KMS-11 (cell line): ENCODE data around the gene RGS5.

Source experiments
- H2AFZ ChIP-seq: fragments of 200-600 bp; sonication (generic); 2 replicates; pipeline ENCODE4 v1.6.1; 2016; ENCODE audit warnings: antibody characterized with exemption, mixed run types, low read depth
- H3K27ac ChIP-seq: fragments of 200-600 bp; sonication (generic); 2 replicates; pipeline ENCODE4 v1.6.1; 2016; ENCODE audit warnings: mild to moderate bottlenecking, mixed run types
- H3K27me3 ChIP-seq: fragments of 200-600 bp; sonication (generic); 2 replicates; pipeline ENCODE4 v1.6.1; 2017; ENCODE audit warnings: mild to moderate bottlenecking, low read depth, mixed run types, moderate library complexity; ENCODE audit not compliant: insufficient read depth
- H3K36me3 ChIP-seq: fragments of 200-600 bp; sonication (generic); 2 replicates; pipeline ENCODE4 v1.6.1; 2017; ENCODE audit warnings: mild to moderate bottlenecking, mixed run types; ENCODE audit not compliant: insufficient read depth
- H3K4me1 ChIP-seq: fragments of 200-600 bp; sonication (generic); 2 replicates; pipeline ENCODE4 v1.6.1; 2016; ENCODE audit warnings: mild to moderate bottlenecking, low read depth, mixed run types; ENCODE audit not compliant: poor library complexity, severe bottlenecking
- H3K4me2 ChIP-seq: fragments of 200-600 bp; sonication (generic); 2 replicates; pipeline ENCODE4 v1.7.0; 2016; ENCODE audit warnings: mild to moderate bottlenecking, mixed run types
- H3K4me3 ChIP-seq: fragments of 200-600 bp; sonication (generic); IDR thresholded peaks from 2 replicates; pipeline ENCODE4 v1.6.1; 2017; ENCODE audit warnings: low read depth, low read length, mixed read lengths; ENCODE audit not compliant: insufficient read depth
- H3K79me2 ChIP-seq: fragments of 200-600 bp; sonication (generic); 2 replicates; pipeline ENCODE4 v1.6.1; 2016; ENCODE audit warnings: low read depth, mixed run types; ENCODE audit not compliant: insufficient read depth
- H3K9ac ChIP-seq: fragments of 200-600 bp; sonication (generic); 2 replicates; pipeline ENCODE4 v1.6.1; 2016; ENCODE audit warnings: mild to moderate bottlenecking, mixed run types
- H4K20me1 ChIP-seq: fragments of 200-600 bp; sonication (generic); 2 replicates; pipeline ENCODE4 v1.6.1; 2016; ENCODE audit warnings: mild to moderate bottlenecking, mixed run types; ENCODE audit not compliant: insufficient read depth
- TF ChIP-seq, protein P1 (sequence below): fragments of 200-600 bp; sonication (generic); conservative IDR thresholded peaks from 2 replicates; pipeline ENCODE4 v1.6.1; 2017; ENCODE audit warnings: low read depth, mild to moderate bottlenecking, antibody characterized with exemption, low read length, moderate library complexity, mixed read lengths

RGS5 gene

DNA sequence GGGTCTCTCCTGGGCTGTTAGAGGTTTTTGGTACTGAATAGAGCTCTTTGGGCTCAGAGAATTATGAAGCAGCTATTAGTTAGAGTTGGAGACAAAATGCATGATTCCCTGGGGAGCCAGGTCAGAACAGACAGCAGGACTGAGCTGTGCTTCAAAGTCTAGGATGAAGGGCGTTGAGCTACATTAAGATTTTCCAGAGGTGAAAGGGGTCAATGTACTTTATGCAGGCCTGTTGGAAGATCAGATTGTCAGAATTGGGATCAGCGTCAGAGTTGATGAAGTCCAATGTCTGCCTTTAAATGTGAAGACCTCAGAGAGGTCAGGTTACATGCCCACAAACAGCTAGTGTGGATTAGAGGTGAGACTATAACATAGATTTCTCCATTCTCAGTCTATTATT, 53.8 kb downstream of the RGS5 start:
- Histone ChIP-seq H4K20me1 (no peaks in the 10 kb centered on the region), H3K9ac (no peak overlapping the region), H3K36me3 (no peaks in the 10 kb centered on the region), H3K4me1 (no peaks in the 10 kb centered on the region), H3K27ac (no peak overlapping the region), H2AFZ (no peak overlapping the region), H3K79me2 (no peaks in the 10 kb centered on the region), H3K27me3 (no peaks in the 10 kb centered on the region), H3K4me3 (no peak overlapping the region), H3K4me2 (no peak overlapping the region)
- TF ChIP-seq, protein P1, sequence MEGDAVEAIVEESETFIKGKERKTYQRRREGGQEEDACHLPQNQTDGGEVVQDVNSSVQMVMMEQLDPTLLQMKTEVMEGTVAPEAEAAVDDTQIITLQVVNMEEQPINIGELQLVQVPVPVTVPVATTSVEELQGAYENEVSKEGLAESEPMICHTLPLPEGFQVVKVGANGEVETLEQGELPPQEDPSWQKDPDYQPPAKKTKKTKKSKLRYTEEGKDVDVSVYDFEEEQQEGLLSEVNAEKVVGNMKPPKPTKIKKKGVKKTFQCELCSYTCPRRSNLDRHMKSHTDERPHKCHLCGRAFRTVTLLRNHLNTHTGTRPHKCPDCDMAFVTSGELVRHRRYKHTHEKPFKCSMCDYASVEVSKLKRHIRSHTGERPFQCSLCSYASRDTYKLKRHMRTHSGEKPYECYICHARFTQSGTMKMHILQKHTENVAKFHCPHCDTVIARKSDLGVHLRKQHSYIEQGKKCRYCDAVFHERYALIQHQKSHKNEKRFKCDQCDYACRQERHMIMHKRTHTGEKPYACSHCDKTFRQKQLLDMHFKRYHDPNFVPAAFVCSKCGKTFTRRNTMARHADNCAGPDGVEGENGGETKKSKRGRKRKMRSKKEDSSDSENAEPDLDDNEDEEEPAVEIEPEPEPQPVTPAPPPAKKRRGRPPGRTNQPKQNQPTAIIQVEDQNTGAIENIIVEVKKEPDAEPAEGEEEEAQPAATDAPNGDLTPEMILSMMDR, result no peak

DNA sequence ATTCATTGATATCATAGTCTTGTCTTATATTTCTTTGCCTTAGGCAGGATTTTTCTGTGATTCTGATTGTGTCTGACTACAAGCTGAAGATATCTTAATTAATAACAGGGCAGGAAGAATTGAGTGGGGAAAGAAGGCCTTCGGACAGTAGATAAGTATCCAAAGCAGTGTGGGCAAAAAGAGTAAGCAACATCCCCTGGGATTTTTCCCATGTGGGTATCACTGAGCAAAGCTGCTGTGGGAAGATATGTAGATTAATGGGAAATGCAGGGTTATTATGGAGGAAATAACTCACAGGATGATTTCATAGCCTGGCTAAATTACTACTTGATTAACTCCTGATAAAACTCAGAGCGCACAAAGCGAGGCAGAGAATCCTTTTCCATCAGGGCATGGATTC, 55.7 kb downstream of the RGS5 start:
- no peaks in the 10 kb centered on the region for H4K20me1 ChIP-seq
- no peak overlapping the region for H3K4me3 ChIP-seq
- TF ChIP-seq, protein P1, result no peak
- H3K27me3 ChIP-seq, result no peaks in the 10 kb centered on the region
- no peak overlapping the region for H2AFZ ChIP-seq
- H3K4me1 ChIP-seq, result no peaks in the 10 kb centered on the region
- no peak overlapping the region for H3K4me2 ChIP-seq
- no peaks in the 10 kb centered on the region for H3K36me3 ChIP-seq
- H3K9ac ChIP-seq, result no peak overlapping the region
- H3K27ac ChIP-seq, result no peak overlapping the region
- H3K79me2 ChIP-seq, result no peaks in the 10 kb centered on the region

DNA sequence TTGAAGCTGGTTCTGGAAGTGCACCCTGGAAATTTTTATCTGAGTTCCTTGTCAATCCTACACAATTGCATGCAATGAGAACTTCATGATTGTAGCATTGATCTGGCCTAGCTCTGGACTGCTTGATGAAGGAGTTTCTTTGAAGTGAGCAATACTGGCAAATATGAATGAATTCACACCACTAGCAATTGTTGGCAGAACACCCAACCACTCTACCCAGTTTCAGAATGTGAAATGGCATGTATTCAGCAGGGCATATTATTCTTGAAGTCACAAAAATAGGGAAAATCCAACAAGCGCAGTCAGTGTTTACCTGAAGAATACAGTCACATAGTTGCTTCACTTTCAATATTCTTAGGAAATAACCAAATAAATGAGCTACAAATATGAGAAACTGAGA, 57.3 kb downstream of the RGS5 start:
- H3K4me3 ChIP-seq, result no peak overlapping the region
- H3K27ac ChIP-seq, result no peak overlapping the region
- H3K79me2 ChIP-seq, result no peaks in the 10 kb centered on the region
- H3K4me1 ChIP-seq, result no peaks in the 10 kb centered on the region
- TF ChIP-seq, protein P1, result no peak
- no peak overlapping the region for H3K4me2 ChIP-seq
- H3K36me3 ChIP-seq, result no peaks in the 10 kb centered on the region
- H3K9ac ChIP-seq, result no peak overlapping the region
- no peaks in the 10 kb centered on the region for H3K27me3 ChIP-seq
- H2AFZ ChIP-seq, result no peak overlapping the region
- H4K20me1 ChIP-seq, result no peaks in the 10 kb centered on the region

DNA sequence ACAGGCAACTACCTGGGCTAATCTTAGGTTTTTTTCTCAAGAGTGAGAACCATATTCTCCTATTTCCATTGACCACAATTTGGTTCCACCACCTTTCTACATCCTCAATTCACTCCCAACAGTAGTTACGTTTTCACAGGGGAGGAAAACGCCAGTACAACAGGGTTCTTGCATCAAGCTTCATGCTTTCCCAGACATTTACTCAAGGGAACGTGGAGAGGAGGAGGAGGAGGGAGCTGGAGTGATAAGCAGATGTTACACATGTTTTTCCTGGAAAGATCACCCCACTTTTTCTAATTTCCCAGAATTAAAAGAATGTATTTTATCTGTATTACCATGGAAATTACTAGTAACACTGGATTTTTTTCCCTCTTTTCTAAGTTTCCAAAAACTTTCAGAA, 58.3 kb downstream of the RGS5 start:
- H3K79me2 ChIP-seq, result no peaks in the 10 kb centered on the region
- no peak overlapping the region for H2AFZ ChIP-seq
- no peaks in the 10 kb centered on the region for H3K27me3 ChIP-seq
- H3K36me3 ChIP-seq, result no peaks in the 10 kb centered on the region
- no peak overlapping the region for H3K4me2 ChIP-seq
- H4K20me1 ChIP-seq, result no peaks in the 10 kb centered on the region
- TF ChIP-seq, protein P1, result no peak
- no peak overlapping the region for H3K9ac ChIP-seq
- no peak overlapping the region for H3K4me3 ChIP-seq
- H3K4me1 ChIP-seq, result no peaks in the 10 kb centered on the region
- no peak overlapping the region for H3K27ac ChIP-seq

DNA sequence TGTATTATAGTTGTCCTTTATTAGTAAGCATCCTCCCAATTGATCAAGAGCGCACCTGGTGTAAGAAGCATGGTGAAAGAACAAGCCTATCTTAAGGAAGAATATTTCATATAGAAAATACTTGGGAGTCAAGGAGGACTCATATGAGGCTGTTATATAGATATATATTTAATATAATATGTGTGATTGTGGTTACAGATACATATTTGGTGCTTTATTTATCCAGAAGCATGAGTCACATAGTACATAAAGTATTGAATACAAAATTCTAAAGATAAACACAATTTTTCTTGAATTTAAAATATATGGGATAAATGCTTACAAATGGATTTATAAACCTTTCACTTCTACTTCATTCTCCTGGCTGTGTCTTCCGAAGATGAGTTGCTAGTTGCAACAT, 60.6 kb downstream of the RGS5 start:
- no peaks in the 10 kb centered on the region for H3K36me3 ChIP-seq
- H3K79me2 ChIP-seq, result no peaks in the 10 kb centered on the region
- no peak overlapping the region for H3K27ac ChIP-seq
- H3K4me1 ChIP-seq, result no peaks in the 10 kb centered on the region
- no peak overlapping the region for H3K4me2 ChIP-seq
- TF ChIP-seq, protein P1, result no peak
- H3K27me3 ChIP-seq, result no peaks in the 10 kb centered on the region
- H2AFZ ChIP-seq, result no peak overlapping the region
- H4K20me1 ChIP-seq, result no peaks in the 10 kb centered on the region
- H3K4me3 ChIP-seq, result no peak overlapping the region
- H3K9ac ChIP-seq, result no peak overlapping the region
